Suprapubic skin (tissue), 4 donors: Measurements from ENCODE around the gene PNKP. TPM values are rescaled to one million over a fixed set of nuclear protein-coding genes. Genes with fewer than 3 reads are reported as not detected.
A peak's percentile ranks its signal among the peaks of the same experiment; 100 is the strongest.

Experiments
- DNase-seq, 2 donors: peaks; one replicate each; pipeline ENCODE4 v3.0.0-alpha.2; 2019; ENCODE audit warnings: low spot score in 2 of 2
- H3K27ac ChIP-seq: fragments of 200-600 bp; sonication (generic); one replicate; pipeline ENCODE4 v1.5.1; 2019
- H3K27me3 ChIP-seq: fragments of 200-600 bp; sonication (generic); one replicate; pipeline ENCODE4 v1.5.1; 2019
- H3K36me3 ChIP-seq: fragments of 200-600 bp; sonication (generic); one replicate; pipeline ENCODE4 v1.5.1; 2019
- H3K4me1 ChIP-seq: fragments of 200-600 bp; sonication (generic); one replicate; pipeline ENCODE4 v1.5.1; 2019
- H3K4me3 ChIP-seq: fragments of 200-600 bp; sonication (generic); one replicate; pipeline ENCODE4 v1.5.1; 2019; ENCODE audit warnings: mild to moderate bottlenecking
- H3K9me3 ChIP-seq: fragments of 200-600 bp; sonication (generic); one replicate; pipeline ENCODE4 v1.5.1; 2019
- CTCF ChIP-seq, 2 donors: fragments of 200-600 bp in 1 of 2; fragments of 450-650 bp in 1 of 2; sonication (generic) in 1 of 2; IDR thresholded peaks; one replicate each; pipeline ENCODE4 v1.5.1; 2016 to 2019; ENCODE audit warnings: antibody characterized with exemption in 2 of 2, mild to moderate bottlenecking in 1 of 2, moderate library complexity in 1 of 2
- EP300 ChIP-seq: sonication (generic); formaldehyde crosslinking; IDR thresholded peaks from one replicate; pipeline ENCODE4 v1.6.1; 2017; ENCODE audit warnings: antibody characterized with exemption
- POLR2A ChIP-seq, 2 donors: fragments of 450-650 bp; IDR thresholded peaks; one replicate each; pipeline ENCODE4 v1.6.1; 2017; ENCODE audit warnings: antibody characterized with exemption in 2 of 2, mild to moderate bottlenecking in 2 of 2, moderate library complexity in 2 of 2
- POLR2AphosphoS5 ChIP-seq, 3 donors: sonication (generic); formaldehyde crosslinking; IDR thresholded peaks; one replicate each; pipeline ENCODE4 v1.6.1; 2017; ENCODE audit warnings: antibody characterized with exemption in 3 of 3
- WGBS: methylation state at CpG from one replicate; pipeline ENCODE4 v1.1.5; 2018; 5-methylcytosine and 5-hydroxymethylcytosine counted together
- total RNA-seq, 4 donors: library from RNA; depleted of rRNA; stranded (reverse); fragments of >200 nt; gene quantifications; one replicate each; pipeline ENCODE4 v1.1.0, GENCODE V29; 2016

The PNKP gene
- total RNA-seq, 4 donors from 2014 or later = 26.0 to 53.3 (median 40.5) TPM

- H3K27ac ChIP-seq = no peak overlapping the region
- no peaks in the 10 kb centered on the region for H3K27me3 ChIP-seq
- no peak for DNase-seq
- peaks cover 30% of the 10 kb centered on the region for H3K4me1 ChIP-seq
- no peak overlapping the region for H3K4me3 ChIP-seq
- 80% methylated on average over 12 of the region's 17 CpGs for WGBS
- no peaks in the 10 kb centered on the region for H3K36me3 ChIP-seq
- H3K9me3 ChIP-seq = no peaks in the 10 kb centered on the region
- TF ChIP-seq EP300 (no peak), POLR2A (IDR thresholded peaks at IDR 0.05) (no peak), CTCF (IDR thresholded peaks at IDR 0.05) (no peak), POLR2AphosphoS5 (IDR thresholded peaks at IDR 0.05) (no peak)
Measured at GRCh38 chr19:49894879-49895565, 27.6 kb upstream of the PNKP start.

- H3K27ac ChIP-seq = no peak overlapping the region
- H3K9me3 ChIP-seq = no peaks in the 10 kb centered on the region
- peak in 1 of 2 donors; percentile 60 for DNase-seq
- no peaks in the 10 kb centered on the region for H3K36me3 ChIP-seq
- peaks cover 38% of the 10 kb centered on the region for H3K4me1 ChIP-seq
- H3K27me3 ChIP-seq = no peaks in the 10 kb centered on the region
- no peak overlapping the region for H3K4me3 ChIP-seq
- WGBS = 89% methylated on average over 18 of the region's 18 CpGs
- no peak for TF ChIP-seq EP300
- no peak for TF ChIP-seq POLR2AphosphoS5 (IDR thresholded peaks at IDR 0.05)
Measured at GRCh38 chr19:49894011-49894664, 26.8 kb upstream of the PNKP start.

- peaks cover 6% of the 10 kb centered on the region for H3K36me3 ChIP-seq
Measured at GRCh38 chr19:49892716-49893115, 25.3 kb upstream of the PNKP start.

GRCh38 chr19:49891393-49891792, 24.0 kb upstream of the PNKP start:
- peaks cover 23% of the 10 kb centered on the region for H3K4me1 ChIP-seq
- TF ChIP-seq EP300 = no peak
- H3K9me3 ChIP-seq = no peaks in the 10 kb centered on the region
- H3K4me3 ChIP-seq = no peak overlapping the region
- no peak overlapping the region for H3K27ac ChIP-seq
- 83% methylated on average over 17 of the region's 17 CpGs for WGBS
- no peaks in the 10 kb centered on the region for H3K27me3 ChIP-seq
- peaks cover 6% of the 10 kb centered on the region for H3K36me3 ChIP-seq
- no peak for DNase-seq

More at GRCh38 chr19:49892716-49893115, 25.3 kb upstream of the PNKP start:
- no peak overlapping the region for H3K4me3 ChIP-seq
- TF ChIP-seq POLR2A (IDR thresholded peaks at IDR 0.05) (no peak), EP300 (no peak), POLR2AphosphoS5 (IDR thresholded peaks at IDR 0.05) (no peak), CTCF (IDR thresholded peaks at IDR 0.05) (no peak)
- peaks cover 32% of the 10 kb centered on the region for H3K4me1 ChIP-seq
- H3K27me3 ChIP-seq = no peaks in the 10 kb centered on the region
- H3K27ac ChIP-seq = no peak overlapping the region
- no peaks in the 10 kb centered on the region for H3K9me3 ChIP-seq
- 94% methylated on average over 1 of the region's 1 CpG for WGBS
- DNase-seq = no peak

- WGBS = 4% methylated on average over 47 of the region's 69 CpGs
- peaks cover 23% of the 10 kb centered on the region for H3K4me1 ChIP-seq
Measured at GRCh38 chr19:49890349-49891311, 23.3 kb upstream of the PNKP start.

More at GRCh38 chr19:49890349-49891311, 23.3 kb upstream of the PNKP start:
- H3K36me3 ChIP-seq = peaks cover 7% of the 10 kb centered on the region
- TF ChIP-seq EP300 (no peak), POLR2AphosphoS5 (IDR thresholded peaks at IDR 0.05) (no peak), CTCF (IDR thresholded peaks at IDR 0.05) (no peak), POLR2A (IDR thresholded peaks at IDR 0.05) (no peak)
- no peak overlapping the region for H3K27ac ChIP-seq
- H3K27me3 ChIP-seq = no peaks in the 10 kb centered on the region
- peak in 1 of 2 donors; percentile 76 for DNase-seq
- H3K4me3 ChIP-seq = peak overlapping the region; percentile 49
- H3K9me3 ChIP-seq = no peaks in the 10 kb centered on the region
